AG04449 (cell line): ENCODE results near the gene PCYOX1L.

Experiments used
- CTCF ChIA-PET: fragments of 350-600 bp; formaldehyde crosslinking; extraction: SDS; loops from one replicate; lab custom pipeline; 2021; ENCODE audit warnings: antibody characterized with exemption; lab: Yijun Ruan, JAX
- POLR2A ChIA-PET: fragments of 400-600, 350-600 bp; formaldehyde crosslinking; extraction: SDS; loops from one replicate; lab custom pipeline; 2020; ENCODE audit warnings: antibody characterized with exemption, inconsistent platforms; lab: Yijun Ruan, JAX
- DNase-seq: peaks from one replicate; pipeline ENCODE4 v3.0.0-alpha.2; 2010; ENCODE audit warnings: low read depth, low spot score
- H3K4me3 ChIP-seq: 2 replicates; pipeline ENCODE4 v1.5.1; 2011; ENCODE audit warnings: low read depth, mild to moderate bottlenecking, control low read depth, low read length
- TF ChIP-seq, protein P1 (sequence below): IDR thresholded peaks from one replicate; pipeline ENCODE4 v1.5.1; 2011; ENCODE audit warnings: mild to moderate bottlenecking, moderate library complexity, low read length, control low read depth, inconsistent platforms; ENCODE audit not compliant: insufficient read depth; ENCODE audit errors: missing control alignments

Gene PCYOX1L

GRCh38 chr5:149401051-149401450 lies 43.2 kb downstream of the PCYOX1L start:
- DNase-seq: no peak
- CTCF ChIA-PET: interaction anchor here (0.9 to 5.5 kb wide), 6 partner anchors 14 to 34 kb away, joined by 3 to 28 read pairs (median 4); no protein-coding TSS in a partner anchor
- TF ChIP-seq, protein P1, sequence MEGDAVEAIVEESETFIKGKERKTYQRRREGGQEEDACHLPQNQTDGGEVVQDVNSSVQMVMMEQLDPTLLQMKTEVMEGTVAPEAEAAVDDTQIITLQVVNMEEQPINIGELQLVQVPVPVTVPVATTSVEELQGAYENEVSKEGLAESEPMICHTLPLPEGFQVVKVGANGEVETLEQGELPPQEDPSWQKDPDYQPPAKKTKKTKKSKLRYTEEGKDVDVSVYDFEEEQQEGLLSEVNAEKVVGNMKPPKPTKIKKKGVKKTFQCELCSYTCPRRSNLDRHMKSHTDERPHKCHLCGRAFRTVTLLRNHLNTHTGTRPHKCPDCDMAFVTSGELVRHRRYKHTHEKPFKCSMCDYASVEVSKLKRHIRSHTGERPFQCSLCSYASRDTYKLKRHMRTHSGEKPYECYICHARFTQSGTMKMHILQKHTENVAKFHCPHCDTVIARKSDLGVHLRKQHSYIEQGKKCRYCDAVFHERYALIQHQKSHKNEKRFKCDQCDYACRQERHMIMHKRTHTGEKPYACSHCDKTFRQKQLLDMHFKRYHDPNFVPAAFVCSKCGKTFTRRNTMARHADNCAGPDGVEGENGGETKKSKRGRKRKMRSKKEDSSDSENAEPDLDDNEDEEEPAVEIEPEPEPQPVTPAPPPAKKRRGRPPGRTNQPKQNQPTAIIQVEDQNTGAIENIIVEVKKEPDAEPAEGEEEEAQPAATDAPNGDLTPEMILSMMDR: no peak
- POLR2A ChIA-PET: no interaction called here
- no peak overlapping the region for H3K4me3 ChIP-seq

DNA sequence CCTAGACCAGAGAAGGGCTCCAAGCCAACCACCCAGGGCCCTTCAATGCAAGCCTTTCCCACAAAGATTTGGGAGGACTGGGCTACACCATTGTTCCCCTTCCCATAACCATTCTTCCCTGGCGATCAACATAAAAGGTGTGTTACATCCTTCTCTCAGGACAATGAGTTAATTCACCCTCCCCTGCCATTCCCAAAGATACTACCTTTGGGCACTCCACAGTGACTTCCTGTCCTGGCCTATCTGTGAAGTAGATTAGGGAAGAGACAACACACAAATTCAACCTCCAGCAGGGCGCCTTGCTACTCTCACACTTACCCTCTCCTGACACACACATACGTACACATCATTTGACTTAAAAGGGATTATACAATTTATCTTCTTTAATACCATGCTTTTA lies 44.4 kb downstream of the PCYOX1L start:
- POLR2A ChIA-PET: no interaction called here
- DNase-seq: no peak
- TF ChIP-seq, protein P1: no peak
- no peak overlapping the region for H3K4me3 ChIP-seq
- CTCF ChIA-PET: interaction anchor here (1.2 to 5.5 kb wide), 2 partner anchors 20 to 22 kb away, joined by 4 to 28 read pairs; no protein-coding TSS in a partner anchor

GRCh38 chr5:149403923-149404745 lies 46.3 kb downstream of the PCYOX1L start:
- peak overlapping the region; percentile 28 for H3K4me3 ChIP-seq
- ChIA-PET POLR2A (interaction anchor here (1.1 to 11.1 kb wide), 6 partner anchors 15 to 37 kb away, joined by 3 to 255 read pairs (median 12); no protein-coding TSS in a partner anchor), CTCF (interaction anchor here (1.2 to 35.1 kb wide), 7 partner anchors 17 to 87 kb away, joined by 3 to 737 read pairs (median 6); partner anchors contain the start of gene IL17B)
- TF ChIP-seq, protein P1: no peak
- DNase-seq: peak; percentile 97

- TF ChIP-seq, protein P1: peak; percentile 34
- H3K4me3 ChIP-seq: peak overlapping the region; percentile 28
- ChIA-PET CTCF (interaction anchor here (0.9 to 35.1 kb wide), 10 partner anchors 9 to 160 kb away, joined by 3 to 737 read pairs (median 5); partner anchors contain the start of gene IL17B), POLR2A (interaction anchor here (1.1 to 11.1 kb wide), 6 partner anchors 14 to 38 kb away, joined by 3 to 255 read pairs (median 12); no protein-coding TSS in a partner anchor)
- peak; percentile 82 for DNase-seq
Measured at GRCh38 chr5:149404746-149405549, 47.1 kb downstream of the PCYOX1L start.

DNA sequence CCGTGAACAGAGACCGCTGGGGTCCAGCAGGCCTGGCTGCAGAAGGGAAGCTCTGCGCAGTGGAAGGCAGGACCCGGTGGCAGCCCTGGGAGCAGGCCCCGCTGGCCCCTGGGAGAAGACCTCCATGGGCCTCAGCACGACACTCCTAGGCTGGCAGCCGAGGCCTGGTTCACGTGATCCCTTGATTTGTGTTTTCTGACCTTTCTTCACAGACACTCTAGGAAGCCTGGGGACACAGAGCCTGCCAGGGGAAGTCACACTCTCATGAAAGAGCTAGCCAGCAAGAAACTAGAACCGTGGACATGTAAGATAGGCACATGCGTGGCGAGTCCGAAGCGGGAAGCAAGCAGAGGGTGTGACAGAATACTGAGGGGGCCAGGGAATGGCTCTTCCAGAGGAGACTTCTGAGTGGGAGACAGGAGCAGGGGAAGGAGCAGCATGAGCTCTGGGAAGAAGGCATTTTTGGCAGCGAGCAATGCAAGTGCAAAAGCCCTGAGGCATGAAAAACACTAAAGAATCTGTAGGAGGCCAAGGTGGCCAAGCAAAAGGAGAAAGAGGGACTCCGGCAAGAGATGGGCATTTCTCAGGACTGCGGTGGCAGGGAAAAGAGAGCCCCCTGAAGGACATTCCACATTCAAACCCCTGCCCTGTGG lies 47.8 kb downstream of the PCYOX1L start:
- TF ChIP-seq, protein P1: no peak
- POLR2A ChIA-PET: interaction anchor here (0.9 to 11.1 kb wide), 7 partner anchors 8 to 85 kb away, joined by 4 to 255 read pairs (median 15); no protein-coding TSS in a partner anchor
- DNase-seq: no peak
- peak overlapping the region; percentile 15; the same call in 1 of the 2 replicates for H3K4me3 ChIP-seq
- CTCF ChIA-PET: interaction anchor here (0.9 to 35.1 kb wide), 11 partner anchors 9 to 159 kb away, joined by 3 to 737 read pairs (median 5); partner anchors contain the start of gene IL17B
